NCI-H2171 (cell line): ENCODE results near the gene CGRRF1.

Experiments used
- DNase-seq: peaks from one replicate; lab custom pipeline; 2025; lab: John Stamatoyannopoulos, UW

Gene CGRRF1

GRCh38 chr14:54489731-54490444 is 19.8 kb upstream of the CGRRF1 start:
- DNase-seq: no peak

- no peak for DNase-seq
Measured at GRCh38 chr14:54490445-54491175, 19.1 kb upstream of the CGRRF1 start.

GRCh38 chr14:54493293-54493692 is 16.4 kb upstream of the CGRRF1 start:
- DNase-seq: no peak

- no peak for DNase-seq
Measured at GRCh38 chr14:54497224-54497623, 12.5 kb upstream of the CGRRF1 start.

GRCh38 chr14:54498095-54498531 is 11.6 kb upstream of the CGRRF1 start:
- DNase-seq: no peak

- DNase-seq: no peak
Measured at GRCh38 chr14:54498579-54498978, 11.1 kb upstream of the CGRRF1 start.

- no peak for DNase-seq
Measured at GRCh38 chr14:54500744-54501143, 9.0 kb upstream of the CGRRF1 start.

GRCh38 chr14:54501480-54501879 is 8.2 kb upstream of the CGRRF1 start:
- DNase-seq: no peak

- no peak for DNase-seq
Measured at GRCh38 chr14:54502602-54503001, 7.1 kb upstream of the CGRRF1 start.

- no peak for DNase-seq
Measured at GRCh38 chr14:54503486-54503885, 6.2 kb upstream of the CGRRF1 start.

GRCh38 chr14:54512393-54512792 is 2.7 kb downstream of the CGRRF1 start:
- DNase-seq: no peak

GRCh38 chr14:54515670-54516069 is 6.0 kb downstream of the CGRRF1 start:
- DNase-seq: no peak

- no peak for DNase-seq
Measured at GRCh38 chr14:54516709-54517108, 7.0 kb downstream of the CGRRF1 start.

- no peak for DNase-seq
Measured at GRCh38 chr14:54524410-54524809, 14.7 kb downstream of the CGRRF1 start.

- DNase-seq: no peak
Measured at GRCh38 chr14:54528973-54529372, 19.3 kb downstream of the CGRRF1 start.

GRCh38 chr14:54529811-54530210 is 20.1 kb downstream of the CGRRF1 start:
- no peak for DNase-seq

GRCh38 chr14:54532111-54533012 is 22.7 kb downstream of the CGRRF1 start:
- no peak for DNase-seq

- DNase-seq: no peak
Measured at GRCh38 chr14:54533100-54533499, 23.4 kb downstream of the CGRRF1 start.

- no peak for DNase-seq
Measured at GRCh38 chr14:54535126-54535525, 25.4 kb downstream of the CGRRF1 start.

GRCh38 chr14:54535646-54536045 is 25.9 kb downstream of the CGRRF1 start:
- DNase-seq: no peak

GRCh38 chr14:54537651-54538050 is 27.9 kb downstream of the CGRRF1 start:
- DNase-seq: no peak

- DNase-seq: no peak
Measured at GRCh38 chr14:54538055-54538454, 28.3 kb downstream of the CGRRF1 start.

GRCh38 chr14:54547583-54547982 is 37.9 kb downstream of the CGRRF1 start:
- no peak for DNase-seq
